HG02763 (cell line): Measurements from ENCODE around the gene STPG3.

ENCODE experiments used
- ATAC-seq: cut with Tn5 transposase; IDR thresholded peaks from one replicate; pipeline ENCODE4 v1.9.1; 2021; ENCODE audit warnings: mild to moderate bottlenecking, moderate library complexity; ENCODE audit not compliant: unreplicated experiment

Gene STPG3

GRCh38 chr9:137221506-137222111 lies 29.5 kb upstream of the STPG3 start:
- no peak for ATAC-seq

- ATAC-seq: no peak
These were observed 28.7 kb upstream of the STPG3 start, which contains the start of gene RNF208 for GRCh38 chr9:137222190-137223077. Gene RNF208 (minus strand): TSS chr9:137222240. CDS start chr9:137221212, 1,028 bp downstream.

DNA sequence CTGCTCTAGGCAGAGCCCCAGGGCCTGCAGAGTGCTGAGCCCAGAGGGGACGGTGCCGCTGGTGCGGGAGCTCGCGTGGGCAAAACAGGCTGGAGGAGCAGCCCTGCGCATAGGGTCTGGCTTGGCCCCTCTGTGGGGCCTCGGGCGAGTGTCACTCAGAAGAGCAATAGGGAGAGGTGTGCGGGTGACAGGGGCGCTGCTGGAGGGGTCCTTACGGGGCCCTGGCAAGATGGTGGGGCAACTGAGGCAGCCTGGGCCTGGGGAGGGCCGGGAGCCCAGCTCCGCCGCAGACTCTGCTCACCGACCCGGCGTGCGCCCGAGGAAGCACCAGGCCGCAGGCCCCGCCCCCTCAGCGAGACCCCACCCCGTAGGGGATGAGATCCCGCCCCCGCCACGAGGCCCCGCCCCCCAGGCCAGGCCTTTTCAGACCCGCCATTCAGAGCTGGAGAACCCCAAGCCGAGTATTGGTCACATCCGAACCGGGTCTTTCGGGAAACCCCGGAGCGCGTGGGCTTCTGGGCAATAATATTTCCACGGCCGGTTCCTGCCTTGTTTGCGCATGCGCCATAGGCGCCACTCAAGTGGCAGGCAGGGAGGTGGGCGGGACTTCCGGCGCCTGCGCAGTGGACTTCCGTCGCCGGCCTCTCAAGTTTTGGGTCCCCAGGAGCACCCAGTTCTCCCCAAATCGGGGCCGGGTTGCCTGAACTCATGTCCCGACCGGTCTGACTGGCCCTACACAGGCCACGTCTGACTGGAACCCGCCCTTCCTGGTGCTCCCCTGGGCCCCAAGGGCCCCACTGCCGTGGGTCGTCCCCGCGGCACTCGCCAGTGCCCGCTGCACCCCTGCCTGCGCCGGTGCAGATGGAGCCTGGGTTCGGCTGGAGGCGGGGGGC lies 27.8 kb upstream of the STPG3 start:
- peak; percentile 75 for ATAC-seq

DNA sequence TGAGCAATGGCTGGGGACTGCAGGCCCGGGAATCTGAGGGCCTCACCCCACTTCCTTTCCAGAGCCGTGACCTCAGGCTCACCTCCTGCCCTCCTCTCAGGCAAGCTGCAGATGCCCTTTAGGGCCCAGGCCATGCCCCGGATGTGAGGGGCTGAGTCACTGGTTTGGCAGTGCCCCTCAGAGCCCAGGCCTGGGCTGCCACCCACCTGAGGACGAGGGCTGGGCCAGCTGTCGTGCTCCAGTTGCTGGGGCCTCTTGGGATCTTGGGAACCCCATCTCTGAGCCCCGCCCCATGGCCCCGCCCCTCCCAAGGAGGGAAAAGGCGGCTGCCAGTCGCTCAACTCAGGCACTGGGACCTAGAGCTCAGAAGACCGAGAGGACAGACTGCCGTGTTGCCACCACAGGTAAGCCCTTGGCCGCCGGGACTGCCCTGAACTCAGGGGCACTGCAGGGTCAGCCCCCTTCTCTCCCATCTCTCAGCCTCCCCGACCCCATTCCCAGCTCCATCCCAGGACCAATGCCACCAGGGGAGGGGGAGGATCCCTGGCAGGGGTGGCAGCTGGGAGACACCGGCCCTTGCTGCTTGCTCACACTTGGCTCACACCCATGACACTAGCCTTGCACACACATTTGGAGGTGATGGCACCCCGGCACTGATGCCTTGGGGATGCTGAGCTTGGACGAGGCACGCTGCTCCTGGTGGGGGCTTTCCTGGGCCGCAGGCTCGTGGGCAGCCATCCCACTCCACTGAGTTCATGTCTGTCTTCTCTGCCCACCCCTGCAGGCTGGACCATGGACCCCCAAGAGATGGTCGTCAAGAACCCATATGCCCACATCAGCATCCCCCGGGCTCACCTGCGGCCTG lies 26.0 kb upstream of the STPG3 start, which contains the start of gene CYSRT1:
TSS of gene CYSRT1 (plus strand) at position 345 of the 865 bp plus-strand sequence. CDS start at position 793, 448 bp downstream.
- no peak for ATAC-seq

DNA sequence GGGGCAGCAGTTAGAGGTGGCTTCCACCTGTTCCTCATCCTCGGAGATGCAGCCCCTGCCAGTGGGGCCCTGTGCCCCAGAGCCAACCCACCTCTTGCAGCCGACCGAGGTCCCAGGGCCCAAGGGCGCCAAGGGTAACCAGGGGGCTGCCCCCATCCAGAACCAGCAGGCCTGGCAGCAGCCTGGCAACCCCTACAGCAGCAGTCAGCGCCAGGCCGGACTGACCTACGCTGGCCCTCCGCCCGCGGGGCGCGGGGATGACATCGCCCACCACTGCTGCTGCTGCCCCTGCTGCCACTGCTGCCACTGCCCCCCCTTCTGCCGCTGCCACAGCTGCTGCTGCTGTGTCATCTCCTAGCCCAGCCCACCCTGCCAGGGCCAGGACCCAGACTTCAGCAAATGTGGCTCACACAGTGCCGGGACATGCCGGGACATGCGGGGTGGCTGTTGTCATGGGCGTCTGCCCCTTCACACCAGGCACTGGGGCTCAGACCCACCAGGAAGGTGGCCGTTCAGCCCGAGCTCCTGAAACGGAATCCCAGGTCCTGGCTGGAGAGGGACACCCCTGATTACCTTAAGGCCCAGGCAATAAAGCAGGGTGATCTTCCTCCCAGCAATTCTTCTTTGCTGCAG lies 25.3 kb upstream of the STPG3 start:
- no peak for ATAC-seq

DNA sequence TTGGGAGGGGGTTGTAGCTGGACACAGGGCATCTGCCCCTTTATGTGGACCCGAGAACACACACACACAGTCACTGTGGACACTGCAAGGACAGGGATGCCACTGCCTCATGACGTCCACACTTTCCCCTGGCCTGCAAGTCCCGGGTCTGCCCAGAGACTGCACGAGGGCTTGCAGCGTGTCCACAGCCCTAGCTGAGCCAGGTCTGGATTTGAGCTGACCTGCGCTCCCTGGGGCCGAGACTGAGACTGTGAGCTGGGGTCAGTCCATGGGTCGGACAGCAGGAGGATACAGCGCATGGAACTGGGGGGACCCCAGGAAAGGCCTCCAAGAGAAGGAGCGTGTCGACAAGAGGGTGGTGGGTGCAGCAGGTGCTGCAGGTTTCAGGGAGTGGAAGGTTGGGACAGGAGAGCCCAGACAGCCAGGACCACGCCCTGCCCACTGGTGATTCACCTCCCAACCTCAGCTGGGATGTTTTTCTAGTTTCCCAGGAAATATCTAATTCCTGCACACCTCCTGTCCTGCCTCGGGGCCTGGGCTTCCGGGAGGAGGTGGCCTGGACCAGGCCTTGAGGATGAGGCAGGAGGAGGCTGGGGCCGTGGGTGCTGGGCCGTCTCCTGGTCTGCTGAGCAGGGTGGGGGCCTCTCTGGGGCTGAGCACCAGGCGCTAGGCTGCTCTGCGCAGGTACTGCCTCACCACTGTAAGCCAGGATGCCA lies 24.6 kb upstream of the STPG3 start:
- ATAC-seq: no peak

- ATAC-seq: no peak
These were observed 23.8 kb upstream of the STPG3 start, which contains the start of gene RNF224 for GRCh38 chr9:137227054-137227852. Gene RNF224 (plus strand): TSS chr9:137227502. CDS start chr9:137228336, 834 bp downstream.

DNA sequence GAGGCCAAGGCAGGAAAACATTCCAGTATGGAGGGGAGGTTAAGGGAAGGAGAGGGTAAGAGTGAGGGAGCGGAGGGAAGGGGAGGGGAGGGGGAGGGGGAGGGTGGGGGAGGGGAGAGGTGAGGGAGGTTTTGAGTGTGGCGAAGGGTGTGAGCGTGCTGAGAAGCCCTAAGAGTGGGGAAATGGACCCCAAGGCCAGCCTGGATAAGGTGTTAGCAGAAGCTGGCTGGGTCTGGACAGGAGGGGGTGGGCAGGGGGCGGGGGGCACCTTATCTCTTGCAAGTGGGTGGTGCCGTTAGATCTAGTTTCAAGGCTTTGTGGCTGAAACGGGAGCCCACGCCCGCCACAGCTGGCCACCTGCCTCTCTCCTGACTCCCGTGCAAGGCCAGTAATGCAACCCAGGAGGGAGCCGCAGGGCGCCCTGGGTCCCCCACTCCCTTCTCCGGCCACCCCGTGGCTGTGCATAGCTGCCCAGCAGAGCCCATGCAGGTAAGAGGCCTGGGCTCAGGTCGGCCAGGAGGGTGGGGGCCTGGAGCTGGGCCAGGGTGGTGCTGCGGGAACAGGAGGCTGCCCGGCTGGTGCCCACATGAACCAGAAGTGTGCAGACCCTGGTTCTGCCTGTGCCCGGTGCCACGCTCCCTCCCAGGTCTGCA lies 23.1 kb upstream of the STPG3 start:
- no peak for ATAC-seq

GRCh38 chr9:137228506-137228967 lies 22.5 kb upstream of the STPG3 start:
- no peak for ATAC-seq

DNA sequence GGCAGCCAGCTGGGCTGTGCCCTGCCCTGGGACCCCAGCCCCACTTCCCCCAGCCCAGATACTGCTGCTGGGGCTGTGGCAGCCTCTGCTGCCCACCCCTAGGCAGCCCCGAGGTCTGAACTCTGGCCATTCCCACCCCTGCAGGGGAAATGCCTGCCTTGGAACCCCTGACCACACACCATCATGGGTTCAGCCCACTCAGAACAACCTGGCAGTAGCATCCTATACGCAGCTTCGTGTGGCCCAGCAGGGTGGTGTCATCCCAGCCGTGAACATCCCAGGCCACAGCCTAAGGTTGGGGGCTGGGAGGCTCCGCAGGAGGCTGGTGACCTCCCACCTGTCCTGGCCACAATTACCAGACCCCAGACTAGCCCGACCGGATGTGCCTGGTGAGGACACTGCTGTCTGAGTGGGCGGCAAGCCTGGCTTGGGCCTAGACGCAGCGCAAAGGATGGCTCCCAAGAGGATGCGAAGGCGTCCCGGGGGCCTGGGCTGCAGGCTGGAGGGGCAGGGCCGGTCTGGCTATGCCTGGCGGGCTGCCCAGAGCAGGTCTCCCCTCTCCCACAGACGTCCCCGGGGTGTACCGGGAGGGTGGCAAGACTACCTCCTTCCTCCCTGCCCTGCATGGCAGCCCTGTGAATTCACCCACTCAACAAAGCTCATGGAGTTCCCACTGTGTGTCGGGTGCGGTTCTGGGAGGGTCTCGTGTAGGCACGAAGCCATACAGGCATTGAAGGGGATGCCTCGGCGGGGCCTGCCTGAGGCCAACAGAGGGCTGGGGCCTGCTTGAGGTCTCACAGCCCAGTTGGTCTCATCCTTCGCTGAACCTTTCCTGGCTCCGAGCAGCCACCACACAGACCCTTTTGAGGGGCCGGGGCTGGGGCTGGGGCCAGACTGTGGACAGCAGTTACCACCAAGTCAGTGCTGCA lies 21.9 kb upstream of the STPG3 start:
- ATAC-seq: no peak

DNA sequence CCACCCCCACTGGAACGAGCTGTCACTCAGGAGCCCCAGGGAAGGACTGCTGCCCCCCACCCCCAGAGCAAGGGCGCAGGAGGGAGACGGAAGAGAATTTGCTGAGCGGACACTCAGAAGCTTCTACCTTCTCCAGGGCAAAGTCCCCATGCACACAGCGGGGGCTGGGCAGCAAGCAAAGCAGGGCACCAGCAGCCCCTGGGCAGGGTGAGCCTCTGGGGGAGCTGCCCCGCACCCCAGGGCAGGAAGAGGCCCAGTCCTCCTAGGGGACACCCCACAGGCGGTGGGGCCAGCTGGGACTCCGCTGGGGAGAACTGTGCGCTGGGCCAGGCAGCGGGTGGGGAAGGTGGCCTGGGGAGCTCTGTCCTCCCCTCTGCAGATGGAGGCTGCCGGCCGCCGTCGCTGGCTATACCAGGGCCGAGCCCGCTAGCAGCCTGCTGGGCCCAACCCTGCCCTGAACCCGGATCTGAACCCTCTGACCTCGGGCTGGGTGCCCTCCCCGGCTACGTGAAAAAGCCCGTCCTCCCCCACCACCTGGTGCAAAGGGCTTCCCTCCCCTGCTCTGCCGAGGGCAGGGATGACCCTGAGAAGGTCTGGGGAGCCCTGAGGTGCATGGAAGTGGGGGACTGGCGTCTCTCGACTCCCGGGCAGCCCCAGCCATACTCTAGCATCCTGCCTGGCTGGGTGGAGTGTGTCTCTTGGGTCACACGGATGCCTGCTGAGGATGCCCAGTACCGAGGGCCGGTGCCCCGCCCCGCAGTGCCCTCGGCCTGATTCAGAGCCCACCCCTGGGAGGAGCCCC lies 21.0 kb upstream of the STPG3 start:
- no peak for ATAC-seq

DNA sequence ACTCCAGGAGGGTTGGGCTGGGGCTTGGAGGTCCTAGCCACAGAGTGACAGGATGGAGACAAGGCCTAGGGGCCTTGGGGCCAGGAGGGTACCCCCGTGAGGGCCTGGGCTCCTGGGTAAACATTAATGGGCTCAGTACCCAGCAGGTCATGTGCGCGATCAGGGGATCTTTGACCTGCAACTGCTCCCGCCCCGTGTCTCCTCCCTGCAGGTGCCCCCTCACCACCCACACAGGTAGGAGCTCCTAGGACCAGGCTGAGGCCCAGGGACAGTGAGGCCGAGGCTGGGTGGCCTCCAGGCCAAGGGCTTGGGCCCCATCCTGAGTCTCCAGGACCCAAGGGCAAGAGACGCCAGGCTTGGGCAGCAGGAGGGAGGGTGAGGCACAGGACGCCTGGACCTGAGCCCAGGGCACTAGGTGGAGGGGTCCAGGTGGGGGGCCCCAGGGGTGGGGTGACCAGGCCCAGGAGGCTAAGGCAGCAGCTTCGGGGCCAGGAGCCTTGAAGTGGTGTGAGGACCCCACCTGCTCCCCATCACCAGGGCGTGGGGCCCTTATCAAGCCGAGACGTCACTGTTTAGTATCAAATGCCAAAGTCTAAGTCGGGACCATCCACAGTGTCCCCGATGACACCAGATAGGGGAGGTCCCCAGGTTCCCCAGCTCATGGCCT lies 20.2 kb upstream of the STPG3 start, which contains the start of gene SLC34A3:
TSS of gene SLC34A3 (plus strand) at position 197 of the 667 bp plus-strand sequence. CDS start 802 bp downstream, outside the sequence.
- ATAC-seq: no peak

GRCh38 chr9:137231372-137232039 lies 19.6 kb upstream of the STPG3 start:
- ATAC-seq: no peak

- no peak for ATAC-seq
These were observed 19.0 kb upstream of the STPG3 start for GRCh38 chr9:137232101-137232500.
